HL-60/S4 (cell line): ENCODE results near the gene PIK3IP1.
"Not testable (repeated sequence)": the region's sequence is repeated elsewhere in the genome, so short reads cannot be mapped to it uniquely, and the experiment has no call there.

Source experiments
- in situ Hi-C: fragments of 300-500 bp; cut with MboI; formaldehyde crosslinking; loops from 2 replicates; pipeline ENCODE4 v1.14.3; 2022; ENCODE audit warnings: low sequenced_read_pairs

PIK3IP1 gene, protein sequence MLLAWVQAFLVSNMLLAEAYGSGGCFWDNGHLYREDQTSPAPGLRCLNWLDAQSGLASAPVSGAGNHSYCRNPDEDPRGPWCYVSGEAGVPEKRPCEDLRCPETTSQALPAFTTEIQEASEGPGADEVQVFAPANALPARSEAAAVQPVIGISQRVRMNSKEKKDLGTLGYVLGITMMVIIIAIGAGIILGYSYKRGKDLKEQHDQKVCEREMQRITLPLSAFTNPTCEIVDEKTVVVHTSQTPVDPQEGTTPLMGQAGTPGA

DNA sequence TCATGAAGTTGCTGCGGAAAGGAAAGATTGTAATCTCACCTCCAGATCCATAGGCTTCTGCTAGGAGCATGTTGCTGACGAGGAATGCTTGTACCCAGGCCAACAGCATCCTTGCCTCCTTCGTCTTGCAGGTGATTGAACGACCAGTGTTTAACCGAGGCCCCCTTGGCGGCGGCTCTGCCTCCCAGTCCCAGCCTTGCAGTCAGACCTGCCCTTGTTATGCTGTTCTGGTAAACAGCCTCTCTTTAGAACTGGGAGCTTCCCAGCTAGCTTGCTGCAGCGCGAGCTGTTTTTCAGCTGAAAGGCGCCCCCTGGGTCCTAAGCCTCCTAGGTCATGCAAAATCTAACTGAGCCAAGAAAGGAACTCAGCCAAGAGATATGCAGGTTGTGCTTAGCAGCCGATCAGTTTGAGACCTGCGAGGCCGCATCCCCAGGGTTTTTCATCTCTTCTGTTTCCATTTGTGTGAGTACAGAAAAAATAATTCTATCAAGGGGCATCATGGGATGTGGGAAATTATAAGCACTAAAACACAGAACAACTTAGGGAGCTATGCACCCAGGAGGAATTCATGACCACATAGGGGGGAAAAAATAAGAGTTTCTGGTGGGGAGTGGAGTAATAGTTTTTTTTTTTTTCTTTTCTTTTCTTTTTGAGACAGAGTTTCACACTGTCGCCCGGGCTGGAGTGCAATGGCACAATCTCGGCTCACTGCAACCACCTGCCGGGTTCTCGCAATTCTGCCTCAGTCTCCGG is at the start of gene PIK3IP1:
Gene PIK3IP1 (minus strand): TSS at position 253 of the 754 bp plus-strand sequence. CDS start 144 bp downstream, at position 109.
- in situ Hi-C loops, result no loop called here

DNA sequence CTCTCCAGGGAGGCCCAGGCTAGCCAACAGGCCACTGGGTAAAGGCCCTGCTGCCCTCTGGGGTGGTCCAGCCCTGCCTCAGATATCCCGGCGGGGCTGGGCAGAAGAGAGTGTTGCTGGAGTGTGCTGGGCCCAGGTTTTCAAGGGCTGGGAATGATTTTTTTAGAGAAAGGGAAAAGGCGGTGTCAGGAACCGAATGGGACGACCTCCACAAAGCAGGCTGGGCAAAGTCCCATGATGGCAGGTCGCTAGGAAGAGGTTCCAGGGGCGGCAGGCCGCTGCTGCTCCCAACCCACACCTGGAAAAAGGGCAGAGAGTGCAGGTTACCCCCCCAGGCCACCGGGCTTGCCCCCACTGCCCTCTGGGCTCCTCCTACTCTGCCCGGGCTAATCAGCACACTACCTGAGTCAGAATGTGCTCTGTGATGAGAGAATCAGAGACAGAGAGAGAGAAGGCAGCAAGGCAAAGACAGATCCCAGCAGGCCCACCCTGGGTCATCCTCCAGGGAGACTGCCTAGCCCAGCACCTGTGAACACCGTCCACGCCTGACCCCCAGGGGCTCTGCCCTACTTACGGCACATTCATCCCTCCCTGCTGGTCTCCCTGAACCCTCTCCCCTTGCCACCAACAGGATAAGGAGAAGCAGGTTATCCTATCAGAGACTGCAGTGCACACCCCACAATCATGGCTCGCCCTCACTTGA is 49.2 kb upstream of the PIK3IP1 start:
- in situ Hi-C loops, result no loop called here

DNA sequence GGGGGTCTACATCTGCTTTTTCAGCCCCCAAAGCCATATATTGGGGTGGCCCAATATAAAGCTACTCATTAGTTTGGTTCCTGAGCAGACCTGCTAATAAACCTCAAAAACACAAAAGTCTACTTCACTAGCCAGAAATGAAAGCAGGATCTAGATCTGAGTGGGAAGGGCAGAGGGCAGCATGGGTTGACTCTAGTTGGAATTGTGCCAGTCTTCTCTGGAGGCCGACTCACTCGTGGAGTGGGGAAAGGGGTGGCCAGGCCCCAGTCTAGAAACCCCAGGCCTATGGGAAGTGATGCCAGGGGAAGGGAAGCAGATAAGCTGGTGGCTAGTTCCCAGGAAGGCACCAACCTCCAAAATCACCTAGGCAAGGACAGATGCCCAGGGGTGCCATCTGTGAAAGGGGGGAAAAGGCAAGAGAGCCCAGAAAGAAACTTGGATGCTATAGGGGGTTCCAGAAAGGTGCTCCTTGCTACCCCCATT is 48.5 kb upstream of the PIK3IP1 start:
- in situ Hi-C loops, result no loop called here

DNA sequence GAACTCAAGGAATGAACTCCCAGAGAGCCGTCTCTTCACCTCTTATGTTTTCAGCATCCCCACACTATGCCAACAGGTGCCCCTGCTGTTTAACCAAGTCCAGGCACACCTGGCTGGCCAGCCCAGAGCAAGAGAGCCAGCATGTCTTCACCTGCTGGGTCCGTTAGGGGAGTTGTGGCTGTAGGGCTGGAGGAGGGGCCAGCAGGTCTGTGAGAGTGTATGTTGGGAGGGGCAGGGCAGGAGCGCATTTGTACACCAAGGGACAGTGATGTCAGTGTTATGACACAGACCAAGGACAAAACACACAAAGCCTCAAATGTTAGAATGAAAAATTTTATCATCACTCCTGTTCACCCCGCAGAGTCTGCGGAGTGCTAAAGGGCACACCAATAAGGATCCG is 48.1 kb upstream of the PIK3IP1 start:
- in situ Hi-C loops, result no loop called here

DNA sequence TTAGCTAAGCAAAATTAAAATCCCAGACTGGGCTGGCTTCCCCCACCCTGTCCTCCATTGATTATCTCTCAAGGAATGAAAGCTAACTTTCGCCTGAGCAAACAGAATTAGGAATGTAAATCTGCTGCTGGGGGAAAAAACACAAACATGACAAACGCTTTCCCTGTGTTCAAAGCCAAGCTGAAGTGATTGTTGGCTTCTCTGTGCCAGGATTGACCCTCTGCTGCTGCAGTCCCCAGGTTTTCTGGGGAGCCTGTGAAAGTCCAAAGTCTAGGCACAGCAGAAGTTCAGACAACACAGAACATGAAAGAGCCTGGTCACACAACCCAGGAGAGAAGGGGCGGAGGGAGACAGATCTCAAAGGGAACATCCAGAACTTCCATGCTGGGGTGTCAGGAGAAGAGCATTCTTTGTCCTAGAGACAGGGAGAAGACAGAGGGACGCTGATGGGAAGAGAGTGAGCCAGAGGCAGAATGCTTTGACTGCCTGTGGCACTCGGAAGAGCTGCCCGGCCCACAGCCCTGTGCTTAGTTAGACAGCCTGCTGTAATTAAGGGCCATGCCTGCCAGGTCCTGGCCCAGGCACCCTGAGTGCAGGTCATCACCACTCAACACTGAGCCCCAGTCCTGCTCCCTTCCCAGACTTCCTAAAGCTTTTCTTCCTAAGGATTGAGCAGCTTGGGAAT is 47.0 kb upstream of the PIK3IP1 start:
- in situ Hi-C loops, result no loop called here

DNA sequence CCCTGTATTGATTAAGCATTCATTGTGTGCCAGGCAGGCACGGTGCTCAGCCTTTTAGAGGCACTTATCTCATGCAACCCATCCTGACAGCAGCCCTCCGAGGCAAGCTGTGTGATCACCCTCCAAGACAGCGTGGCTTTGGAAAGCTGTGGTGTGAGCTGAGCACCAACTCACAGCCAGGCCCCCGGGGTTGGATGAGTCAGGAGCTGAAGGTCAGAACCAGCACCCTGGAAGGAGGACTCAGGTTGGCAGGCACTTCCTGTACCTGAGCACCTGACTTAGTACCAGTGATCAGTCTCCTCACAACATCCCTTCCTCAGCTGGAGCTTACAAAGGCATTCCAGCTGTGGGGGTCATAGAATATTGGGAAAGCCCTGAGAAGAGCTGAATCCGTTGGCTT is 44.9 kb upstream of the PIK3IP1 start:
- in situ Hi-C loops, result no loop called here

DNA sequence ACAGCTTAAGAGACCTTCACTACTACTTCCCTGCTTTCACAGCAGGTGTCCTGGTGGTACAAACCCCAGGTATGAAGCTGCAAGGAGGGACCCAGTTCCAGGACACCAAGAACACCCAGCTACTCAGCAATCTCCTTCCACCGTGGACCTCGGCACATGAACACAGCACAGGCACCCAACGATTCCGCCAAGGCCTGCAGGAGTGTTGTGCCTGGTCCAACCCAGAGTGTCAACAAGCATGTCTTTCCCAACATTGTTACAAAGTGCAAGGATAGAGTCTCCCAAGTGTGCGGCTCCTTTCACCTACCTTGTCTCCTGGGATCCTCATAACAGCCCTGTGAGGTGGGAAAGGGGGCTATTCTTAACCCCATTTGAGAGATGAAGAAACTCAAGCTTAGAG is 42.0 kb upstream of the PIK3IP1 start:
- in situ Hi-C loops, result no loop called here

DNA sequence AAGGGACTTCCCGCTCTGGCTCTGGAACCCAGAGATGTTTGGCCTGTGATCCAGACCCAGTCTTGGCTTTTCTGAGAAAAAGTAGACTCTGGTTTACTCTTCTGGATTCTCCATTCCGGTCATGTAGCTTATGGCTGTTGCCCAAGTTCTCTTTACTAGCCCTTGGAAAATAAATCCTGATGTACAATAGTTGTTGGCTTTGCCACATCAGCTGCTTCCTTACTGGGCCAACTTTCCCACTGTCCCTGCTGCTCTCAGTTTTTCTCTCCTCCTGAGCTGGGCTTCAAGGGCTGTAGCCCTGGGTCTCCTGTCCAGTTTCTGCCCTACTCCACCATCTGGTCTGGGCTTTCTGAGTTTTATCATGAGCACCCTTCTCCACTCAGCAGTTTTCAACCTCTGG is 41.4 kb upstream of the PIK3IP1 start:
- in situ Hi-C loops, result no loop called here

DNA sequence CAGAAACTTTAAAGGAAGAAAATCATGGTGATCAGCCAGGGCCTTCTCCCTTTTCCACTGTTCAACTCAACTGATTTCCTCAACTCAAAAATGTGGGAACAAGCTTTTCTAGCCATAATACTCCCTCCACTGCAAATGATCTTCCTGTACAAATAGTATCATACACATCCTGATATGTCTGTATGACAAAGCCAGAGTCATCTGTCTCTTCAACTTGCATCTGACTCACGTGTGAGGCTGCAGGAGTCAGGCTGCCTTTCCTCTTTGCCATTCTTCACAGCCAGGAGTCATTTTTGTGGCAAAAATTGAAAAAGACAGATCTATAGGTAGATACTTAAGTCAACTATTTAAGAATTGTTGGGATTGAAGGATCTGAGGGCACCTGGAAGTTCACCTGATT is 40.6 kb upstream of the PIK3IP1 start:
- in situ Hi-C loops, result no loop called here

DNA sequence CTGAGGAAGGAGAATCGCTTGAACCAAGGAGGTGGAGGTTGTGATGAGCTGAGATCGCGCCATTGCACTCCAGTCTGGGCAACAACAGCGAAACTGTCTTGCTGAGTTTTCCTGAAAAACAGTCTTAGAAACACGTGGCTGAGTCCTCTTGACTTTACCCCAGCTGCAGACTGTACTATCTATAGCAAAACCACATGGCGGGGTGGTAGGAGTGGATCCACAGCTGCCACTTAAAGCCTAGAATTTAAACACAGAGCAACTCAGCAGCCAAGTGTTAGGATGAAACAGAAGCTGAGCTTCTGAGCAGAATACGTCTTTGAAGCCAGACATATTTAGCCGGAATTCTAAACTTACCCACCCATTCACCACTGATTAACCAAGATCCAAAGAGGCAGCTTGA is 39.7 kb upstream of the PIK3IP1 start:
- in situ Hi-C loops, result no loop called here

DNA sequence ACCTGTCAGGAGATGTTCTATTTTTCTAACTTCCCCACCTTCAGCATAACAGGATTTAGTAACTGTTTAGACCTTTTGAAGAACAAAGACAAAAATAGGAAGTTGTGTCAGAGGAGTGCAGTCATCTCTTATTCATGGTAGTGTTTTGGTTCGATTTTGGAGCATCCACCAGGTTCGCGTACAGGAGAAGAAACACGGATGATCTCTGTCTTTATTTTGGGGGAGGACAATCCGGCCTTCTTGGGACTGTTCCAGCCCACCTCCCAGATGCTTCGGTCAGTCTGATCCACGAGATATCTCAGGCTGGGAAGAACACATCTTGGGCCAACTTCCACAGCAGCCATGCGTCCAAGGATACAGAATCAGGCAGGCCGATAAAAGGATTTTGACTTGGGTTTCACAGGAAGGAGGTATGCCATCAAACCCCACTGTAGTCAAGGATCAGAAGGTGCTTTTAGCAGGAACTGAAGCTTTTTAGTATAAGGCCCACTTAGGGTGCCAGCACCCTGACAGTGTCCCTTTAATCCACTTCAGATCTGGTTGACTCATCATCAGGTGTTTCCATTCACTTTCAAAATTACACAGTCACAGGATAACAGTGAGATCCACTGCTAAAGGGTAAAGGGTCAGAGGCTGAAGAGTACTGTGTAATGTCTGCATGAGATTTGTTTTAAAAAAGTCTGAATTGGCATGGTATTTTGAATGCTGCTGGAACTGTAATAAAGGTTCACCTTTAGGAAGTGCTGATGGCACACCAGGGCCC is 37.3 kb upstream of the PIK3IP1 start:
- in situ Hi-C loops, result no loop called here

DNA sequence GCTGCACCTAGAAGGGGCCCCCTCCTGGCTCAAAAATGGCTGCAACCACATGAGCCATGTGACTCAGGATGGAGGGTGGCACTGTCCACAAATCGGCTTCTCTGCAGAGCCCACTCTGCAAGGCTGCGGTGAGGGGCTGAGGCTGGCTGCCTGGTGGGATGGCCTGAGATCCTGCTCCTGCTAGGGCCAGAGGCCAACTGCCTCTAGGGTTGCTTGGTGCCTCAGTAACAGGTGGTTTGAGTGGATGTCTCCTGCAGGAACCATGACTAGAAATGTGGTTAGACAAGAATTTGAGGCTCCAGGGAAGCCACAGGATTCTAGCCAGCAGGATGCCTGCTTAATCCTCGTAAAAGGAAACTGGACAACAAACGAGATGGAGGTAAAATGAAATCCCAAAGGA is 36.7 kb upstream of the PIK3IP1 start:
- in situ Hi-C loops, result no loop called here

DNA sequence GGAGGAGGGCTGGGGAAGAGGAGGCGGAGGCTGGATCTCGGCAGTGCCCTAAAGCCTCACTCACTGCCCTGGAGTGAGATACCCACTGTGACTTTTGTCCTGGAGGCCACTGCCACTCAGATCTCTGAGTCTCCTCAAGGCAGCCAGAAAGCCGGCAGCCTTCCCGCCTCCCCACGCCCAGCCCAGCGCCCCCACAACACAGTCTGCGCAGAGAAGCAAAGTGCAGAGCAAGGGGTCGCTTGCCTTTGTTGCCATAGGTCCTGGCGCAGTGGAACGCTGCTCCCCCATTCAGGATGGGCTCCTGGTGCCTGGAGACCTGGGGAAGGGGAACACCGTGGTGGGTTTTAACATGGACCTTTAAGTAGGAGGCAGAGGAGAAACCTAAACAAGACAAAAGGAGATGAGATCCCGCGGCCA is 36.3 kb upstream of the PIK3IP1 start:
- in situ Hi-C loops, result no loop called here

DNA sequence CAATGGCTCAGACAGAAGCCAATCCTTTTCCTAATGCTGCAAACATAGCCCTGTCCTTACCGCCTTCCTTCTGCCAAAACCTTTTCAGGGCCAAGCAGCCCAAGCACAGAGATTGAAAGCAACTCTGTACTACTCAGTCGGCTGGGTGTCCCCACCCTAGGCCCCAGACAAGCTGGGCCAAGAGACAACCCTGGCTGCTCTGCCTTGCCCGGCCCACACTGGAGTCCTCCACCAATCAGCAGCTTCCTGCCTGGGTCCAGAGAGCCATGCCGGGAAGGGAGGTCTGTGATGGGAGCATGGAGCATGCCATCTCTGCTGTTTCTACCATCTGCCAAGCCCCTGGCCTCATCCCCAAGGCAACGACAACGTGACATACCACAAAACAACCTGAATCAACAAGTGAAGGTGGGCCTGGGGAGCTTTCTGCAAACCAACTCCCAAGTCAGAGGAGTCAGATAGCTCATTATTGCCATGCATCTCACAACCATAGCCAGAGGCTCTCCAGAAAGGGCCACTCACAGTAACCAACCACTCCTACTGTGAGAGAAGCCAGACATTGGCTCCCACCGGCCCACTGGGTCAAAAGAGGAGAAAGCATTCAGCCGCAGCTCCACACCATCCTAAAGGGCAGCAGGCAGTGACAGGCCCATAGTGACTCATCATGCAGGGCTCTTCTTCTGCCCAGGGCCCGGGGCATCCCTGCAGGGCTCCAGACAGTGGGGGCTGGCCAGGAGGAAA is 35.7 kb upstream of the PIK3IP1 start:
- in situ Hi-C loops, result no loop called here

DNA sequence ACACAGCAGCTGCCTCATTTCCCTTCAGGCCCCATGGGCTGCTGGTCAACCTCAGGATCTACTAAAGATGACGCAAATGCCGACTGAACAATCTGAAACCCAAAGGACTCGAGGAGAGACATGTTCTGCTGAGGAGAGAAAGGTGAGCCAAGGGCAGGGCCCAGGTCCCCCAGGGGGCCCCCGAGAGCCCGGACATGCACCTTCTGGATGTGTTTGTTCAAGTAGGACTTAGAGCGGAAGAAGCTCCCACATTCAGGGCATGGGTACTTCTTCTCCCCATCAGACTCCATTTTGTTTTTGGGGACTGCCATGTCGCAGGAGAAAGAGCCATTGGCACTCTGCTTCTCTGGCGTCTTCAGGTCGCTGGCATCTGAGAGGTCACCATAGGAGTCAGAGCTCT is 34.6 kb upstream of the PIK3IP1 start:
- in situ Hi-C loops, result no loop called here

DNA sequence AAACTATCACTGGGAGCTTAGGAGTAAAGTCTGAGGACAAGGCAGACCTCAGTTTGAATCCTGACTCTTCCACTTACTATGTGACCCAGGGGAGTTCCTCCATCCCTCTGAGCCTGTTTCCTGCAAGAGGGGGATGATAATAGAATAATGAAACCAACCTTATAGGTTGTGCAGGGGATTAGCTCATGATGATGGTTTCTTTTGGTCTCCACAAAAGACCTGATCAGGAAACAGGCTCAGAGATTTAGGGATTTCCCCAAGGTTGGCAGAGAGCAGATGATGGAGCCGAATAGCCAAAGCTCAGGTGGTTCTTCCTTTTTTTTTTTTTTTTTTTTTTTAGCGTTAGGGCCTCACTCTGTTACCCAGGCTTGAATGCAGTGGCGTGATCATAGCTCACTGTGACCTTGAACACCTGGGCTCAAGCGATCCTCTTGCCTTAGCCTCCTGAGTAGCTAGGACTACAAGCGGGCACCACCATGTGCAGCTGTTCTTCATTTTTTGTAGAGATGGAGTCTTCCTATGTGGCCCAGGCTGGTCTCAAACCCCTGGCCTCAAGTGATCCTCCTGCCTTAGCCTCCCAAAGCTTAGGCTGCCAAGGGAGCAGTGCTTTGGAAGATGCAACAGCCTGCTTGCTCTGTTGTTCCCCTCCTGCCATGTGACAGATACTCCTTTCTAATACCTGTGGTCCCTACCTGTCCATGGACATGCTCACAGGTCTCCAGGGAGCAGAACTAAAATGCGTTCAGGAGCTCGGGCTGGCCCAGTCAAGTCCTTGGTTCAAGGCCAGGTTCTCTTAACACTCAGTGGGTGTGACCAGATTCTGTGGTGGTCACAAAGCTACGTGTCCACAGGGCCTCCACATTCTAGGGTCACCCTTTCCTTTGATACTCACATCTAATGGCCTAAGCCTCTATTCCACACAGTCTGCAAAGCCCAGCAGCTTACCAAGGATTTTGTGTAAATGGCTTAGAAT is 31.6 kb upstream of the PIK3IP1 start:
- in situ Hi-C loops, result no loop called here

DNA sequence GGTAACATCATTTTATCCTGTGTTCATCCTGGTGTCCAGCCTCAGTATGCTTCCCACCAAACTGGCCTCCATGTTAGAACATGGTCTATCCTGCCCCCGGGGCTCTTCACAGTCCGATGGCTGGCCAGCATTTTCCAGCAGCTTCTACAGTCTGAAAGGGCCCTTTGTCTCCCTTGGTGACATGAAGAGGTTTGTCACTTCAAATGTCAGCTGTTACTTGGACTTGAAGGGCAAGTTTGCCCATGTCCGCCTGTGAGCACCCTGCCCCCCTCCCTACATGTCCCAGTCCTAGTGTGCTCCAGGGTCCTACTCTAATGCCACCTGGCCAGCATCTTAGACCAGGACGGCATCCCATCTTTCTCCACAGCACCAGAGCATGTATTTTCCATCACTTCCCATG is 29.1 kb upstream of the PIK3IP1 start:
- in situ Hi-C loops, result no loop called here

DNA sequence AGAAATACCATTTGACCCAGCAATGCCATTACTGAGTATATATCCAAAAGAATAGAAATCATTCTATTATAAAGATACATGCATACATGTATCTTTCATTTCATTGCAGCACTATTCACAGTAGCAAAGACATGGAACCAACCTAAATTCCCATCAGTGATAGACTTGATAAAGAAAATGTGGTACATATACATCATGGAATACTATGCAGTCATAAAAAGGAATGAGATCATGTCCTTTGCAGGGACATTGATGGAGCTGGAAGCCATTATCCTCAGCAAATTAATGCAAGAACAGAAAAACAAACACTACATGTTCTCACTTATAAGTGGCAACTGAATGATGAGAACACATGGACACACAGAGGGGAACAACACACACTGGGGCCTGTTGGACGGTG is 21.9 kb upstream of the PIK3IP1 start:
- in situ Hi-C loops, result not testable (repeated sequence)
